Transverse colon (tissue), 4 donors: ENCODE results near the gene PDZRN3. TPM values are rescaled to one million over a fixed set of nuclear protein-coding genes. Genes with fewer than 3 reads are reported as not detected.

Experiments used
- DNase-seq: peaks from one replicate; pipeline ENCODE4 v3.0.0-alpha.2; 2019
- H3K27ac ChIP-seq, 4 donors: fragments of 200-600 bp; sonication (generic); 2 replicates each; pipeline ENCODE4 v1.5.1; 2016 to 2018; ENCODE audit warnings: inconsistent platforms in 4 of 4
- H3K27me3 ChIP-seq: fragments of 200-600 bp; sonication (generic); 2 replicates; pipeline ENCODE4 v1.5.1; 2017; ENCODE audit warnings: inconsistent platforms
- H3K36me3 ChIP-seq, 4 donors: fragments of 200-600 bp; sonication (generic); 2 replicates each; pipeline ENCODE4 v1.5.1; 2017 to 2019; ENCODE audit warnings: inconsistent platforms in 4 of 4
- H3K4me1 ChIP-seq, 4 donors: fragments of 200-600 bp; sonication (generic); 2 replicates each; pipeline ENCODE4 v1.5.1; 2017 to 2020; ENCODE audit warnings: inconsistent platforms in 4 of 4
- H3K4me3 ChIP-seq, 4 donors: fragments of 200-600 bp; sonication (generic); 1 replicate in 1 of 4; 2 replicates in 3 of 4; pipeline versions ENCODE4 v1.5.1 to v1.6.1; 2017 to 2019; ENCODE audit warnings: inconsistent platforms in 4 of 4
- H3K9me3 ChIP-seq, 2 donors: fragments of 200-600 bp; sonication (generic); 2 replicates each; pipeline ENCODE4 v1.5.1; 2017 to 2019; ENCODE audit warnings: inconsistent platforms in 2 of 2
- EP300 ChIP-seq: sonication (generic); formaldehyde crosslinking; IDR thresholded peaks from one replicate; pipeline ENCODE4 v1.6.1; 2017; ENCODE audit warnings: antibody characterized with exemption, low read depth
- POLR2A ChIP-seq: fragments of 450-650 bp; IDR thresholded peaks from one replicate; pipeline ENCODE4 v1.6.1; 2016; ENCODE audit warnings: antibody characterized with exemption, mild to moderate bottlenecking, moderate library complexity
- POLR2AphosphoS5 ChIP-seq, 3 donors: sonication (generic); formaldehyde crosslinking; IDR thresholded peaks; one replicate each; pipeline ENCODE4 v1.6.1; 2016; ENCODE audit warnings: antibody characterized with exemption in 3 of 3
- WGBS, 2 donors: methylation state at CpG; one replicate each; pipeline ENCODE4 v1.1.5; 2018; ENCODE audit warnings: low coverage in 1 of 2; 5-methylcytosine and 5-hydroxymethylcytosine counted together
- in situ Hi-C, 4 donors: fragments of 200-750 bp; cut with MboI; loops; one replicate each; pipeline versions ENCODE4 v1.15.0 to v1.15.1; 2017; ENCODE audit warnings: low sequenced_read_pairs in 3 of 4, low pct_ligation_motif_present in 1 of 4, low pct_unique_long_range_greater_than_20kb in 1 of 4
- intact Hi-C: fragments of 100-400 bp; cut with DNase I; formaldehyde crosslinking; loops from one replicate; pipeline ENCODE4 v1.15.1; 2023; ENCODE audit warnings: low total_unique reads
- total RNA-seq, 4 donors: library from RNA; depleted of rRNA; stranded (reverse); fragments of >200 nt; gene quantifications; one replicate each; pipeline ENCODE4 v1.1.0, GENCODE V29; 2016
- TF ChIP-seq, protein P1 (sequence below), 5 experiments: fragments of 200-600 bp in 3 of 5; fragments of 450-650 bp in 2 of 5; sonication (generic) in 3 of 5; IDR thresholded peaks; 1 replicate in 2 of 5; 2 replicates in 3 of 5; pipeline ENCODE4 v1.5.1; 2016 to 2017; ENCODE audit warnings: antibody characterized with exemption in 5 of 5, inconsistent platforms in 3 of 5, mild to moderate bottlenecking in 2 of 5, moderate library complexity in 1 of 5

The PDZRN3 gene
- total RNA-seq, 4 donors from 2014 or later = 31.9 to 191 (median 75.3) TPM

DNA sequence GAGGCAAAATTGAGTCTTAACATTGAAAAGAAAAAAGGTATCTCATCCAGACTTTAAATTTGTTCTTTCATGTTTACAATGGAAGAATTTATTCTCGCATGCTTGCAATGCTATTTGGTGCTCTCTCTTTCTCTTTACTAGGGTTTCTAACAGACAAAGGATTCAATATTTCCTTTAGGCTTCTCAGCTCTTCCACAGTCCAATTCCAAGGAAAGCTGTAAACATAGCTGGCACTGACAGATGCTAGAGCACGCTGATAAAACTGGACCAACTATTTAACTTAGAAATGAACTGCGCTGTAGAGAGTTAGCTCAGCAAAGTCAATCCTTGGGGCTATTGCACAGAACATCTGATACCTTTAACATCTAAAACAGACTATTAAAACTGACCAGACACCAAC lies 81.3 kb downstream of the PDZRN3 start:
- Histone ChIP-seq H3K4me3 (no peak overlapping the region), H3K27me3 (no peaks in the 10 kb centered on the region), H3K9me3 (no peaks in the 10 kb centered on the region), H3K36me3 (no peaks in the 10 kb centered on the region), H3K27ac (peak overlapping the region in 3 of 4 donors; percentile 32 to 52 (median 39)), H3K4me1 (peaks cover 6 to 54% (median 22%) of the 10 kb centered on the region in 4 donors)
- 56 to 61% methylated on average over 3 of the region's 3 CpGs for WGBS, 2 donors
- TF ChIP-seq EP300 = no peak
- TF ChIP-seq, protein P1, sequence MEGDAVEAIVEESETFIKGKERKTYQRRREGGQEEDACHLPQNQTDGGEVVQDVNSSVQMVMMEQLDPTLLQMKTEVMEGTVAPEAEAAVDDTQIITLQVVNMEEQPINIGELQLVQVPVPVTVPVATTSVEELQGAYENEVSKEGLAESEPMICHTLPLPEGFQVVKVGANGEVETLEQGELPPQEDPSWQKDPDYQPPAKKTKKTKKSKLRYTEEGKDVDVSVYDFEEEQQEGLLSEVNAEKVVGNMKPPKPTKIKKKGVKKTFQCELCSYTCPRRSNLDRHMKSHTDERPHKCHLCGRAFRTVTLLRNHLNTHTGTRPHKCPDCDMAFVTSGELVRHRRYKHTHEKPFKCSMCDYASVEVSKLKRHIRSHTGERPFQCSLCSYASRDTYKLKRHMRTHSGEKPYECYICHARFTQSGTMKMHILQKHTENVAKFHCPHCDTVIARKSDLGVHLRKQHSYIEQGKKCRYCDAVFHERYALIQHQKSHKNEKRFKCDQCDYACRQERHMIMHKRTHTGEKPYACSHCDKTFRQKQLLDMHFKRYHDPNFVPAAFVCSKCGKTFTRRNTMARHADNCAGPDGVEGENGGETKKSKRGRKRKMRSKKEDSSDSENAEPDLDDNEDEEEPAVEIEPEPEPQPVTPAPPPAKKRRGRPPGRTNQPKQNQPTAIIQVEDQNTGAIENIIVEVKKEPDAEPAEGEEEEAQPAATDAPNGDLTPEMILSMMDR (IDR thresholded peaks at IDR 0.05) = no peak
- TF ChIP-seq POLR2A = no peak
- no peak for TF ChIP-seq POLR2AphosphoS5 (IDR thresholded peaks at IDR 0.05)
- intact Hi-C loops (no loop called here), in situ Hi-C loops (no loop called here)
- no peak for DNase-seq

DNA sequence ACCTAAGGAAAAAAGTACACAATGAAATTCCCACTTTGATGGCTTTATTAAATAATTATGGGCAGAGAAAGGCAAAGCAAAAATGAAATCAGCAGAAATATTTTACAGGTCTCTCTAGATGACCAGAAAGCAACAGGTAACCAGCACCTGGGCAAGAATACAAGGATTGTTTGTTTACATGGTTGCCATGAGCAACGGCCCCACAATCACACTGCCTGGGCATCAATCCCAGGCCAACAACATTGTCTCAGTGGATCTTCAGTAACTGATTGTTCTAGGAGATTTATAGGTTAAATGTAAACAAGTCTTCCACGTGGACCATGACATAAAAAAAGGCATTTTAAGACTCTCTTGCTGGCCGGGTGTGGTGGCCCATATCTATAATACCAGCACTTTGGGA lies 82.6 kb downstream of the PDZRN3 start:
- WGBS, 2 donors = 13 to 18% methylated on average over 3 of the region's 3 CpGs
- H3K27ac ChIP-seq = peak overlapping the region in 3 of 4 donors; percentile 32 to 52 (median 39)
- no peaks in the 10 kb centered on the region for H3K27me3 ChIP-seq
- TF ChIP-seq, protein P1 (IDR thresholded peaks at IDR 0.05) = no peak
- no peak for TF ChIP-seq POLR2AphosphoS5 (IDR thresholded peaks at IDR 0.05)
- no peak for TF ChIP-seq POLR2A
- no peak for TF ChIP-seq EP300
- intact Hi-C loops = no loop called here
- in situ Hi-C loops = no loop called here
- no peaks in the 10 kb centered on the region for H3K36me3 ChIP-seq
- H3K4me1 ChIP-seq = peaks cover 0 to 49% (median 10%) of the 10 kb centered on the region in 4 donors
- H3K4me3 ChIP-seq = no peak overlapping the region
- DNase-seq = peak; percentile 50
- H3K9me3 ChIP-seq = no peaks in the 10 kb centered on the region

DNA sequence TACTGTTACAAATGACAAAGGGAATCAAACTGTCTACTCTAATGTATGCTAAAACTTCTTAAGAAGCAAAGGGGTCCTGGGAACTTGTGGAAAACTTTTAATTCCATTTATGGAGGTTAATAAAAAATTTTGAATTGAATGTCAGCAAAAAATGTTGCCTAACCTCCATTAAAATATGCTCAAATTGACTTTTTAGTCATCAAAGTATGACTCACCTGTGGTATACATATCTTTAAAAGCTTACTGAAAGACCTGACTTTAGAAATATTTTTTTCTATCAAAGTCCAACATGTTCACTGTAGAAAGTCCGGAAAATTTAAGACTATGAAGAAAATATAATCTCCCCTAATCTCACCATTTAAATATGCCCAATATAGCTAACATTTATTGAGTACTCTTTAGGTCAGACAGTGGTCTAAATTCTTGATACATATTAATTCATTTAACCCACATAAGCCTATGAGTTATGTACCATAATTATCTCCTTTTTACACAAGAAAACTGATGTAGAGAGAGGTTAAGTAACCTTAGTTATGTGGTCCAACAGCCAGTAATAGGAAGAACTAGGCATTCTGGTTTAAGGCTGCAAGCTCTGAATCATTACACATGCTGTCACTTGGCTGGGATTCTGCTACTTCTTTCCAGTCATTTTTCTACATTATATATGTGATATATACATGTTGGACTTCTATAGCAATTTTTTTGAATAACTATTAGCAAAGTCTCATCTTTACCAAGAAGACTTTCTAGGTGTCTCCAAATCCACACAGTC lies 83.6 kb downstream of the PDZRN3 start:
- Histone ChIP-seq H3K9me3 (no peaks in the 10 kb centered on the region), H3K4me1 (peaks cover 6 to 53% (median 15%) of the 10 kb centered on the region in 4 donors), H3K27ac (peak overlapping the region in 3 of 4 donors; percentile 2 to 52 (median 32)), H3K4me3 (no peak overlapping the region), H3K27me3 (no peaks in the 10 kb centered on the region), H3K36me3 (no peaks in the 10 kb centered on the region)
- in situ Hi-C loops = no loop called here
- DNase-seq = no peak
- 60 to 70% methylated on average over 1 of the region's 1 CpG for WGBS, 2 donors
- intact Hi-C loops = no loop called here
- no peak for TF ChIP-seq EP300
- TF ChIP-seq, protein P1 (IDR thresholded peaks at IDR 0.05) = no peak
- TF ChIP-seq POLR2A = no peak
- no peak for TF ChIP-seq POLR2AphosphoS5 (IDR thresholded peaks at IDR 0.05)

DNA sequence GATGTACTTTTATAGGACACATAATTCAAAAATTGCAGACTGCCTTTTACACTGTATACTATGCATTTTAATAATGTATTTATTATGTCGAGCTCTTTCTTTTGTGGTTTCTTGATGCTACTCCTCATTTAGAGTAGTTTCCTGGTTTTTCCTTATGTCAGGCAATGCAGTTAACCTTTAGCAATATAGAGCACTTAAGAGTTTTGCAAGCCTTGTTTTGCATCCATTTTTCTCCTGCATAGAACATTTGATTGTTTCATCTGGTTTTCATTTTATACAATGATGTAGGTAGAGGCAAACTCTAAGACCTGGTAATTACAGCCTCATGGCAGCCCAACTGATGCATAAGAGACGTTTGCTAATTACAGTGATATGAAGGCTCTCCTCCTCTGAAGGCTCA lies 86.3 kb downstream of the PDZRN3 start:
- Histone ChIP-seq H3K36me3 (no peaks in the 10 kb centered on the region), H3K9me3 (no peaks in the 10 kb centered on the region), H3K27me3 (no peaks in the 10 kb centered on the region), H3K4me3 (no peak overlapping the region), H3K4me1 (peaks cover 8 to 59% (median 18%) of the 10 kb centered on the region in 4 donors), H3K27ac (peak overlapping the region in 2 of 4 donors; percentile 38 to 40)
- TF ChIP-seq, protein P1 (IDR thresholded peaks at IDR 0.05) = no peak
- TF ChIP-seq POLR2A (no peak), POLR2AphosphoS5 (IDR thresholded peaks at IDR 0.05) (no peak), EP300 (no peak)
- intact Hi-C loops = no loop called here
- in situ Hi-C loops = no loop called here
- DNase-seq = no peak
- 33 to 49% methylated on average over 2 of the region's 2 CpGs for WGBS, 2 donors
